HG03442 (cell line): ENCODE data around the gene ATP9B.

Source experiments
- ATAC-seq: cut with Tn5 transposase; IDR thresholded peaks from one replicate; pipeline ENCODE4 v1.9.1; 2021; ENCODE audit warnings: mild to moderate bottlenecking, moderate library complexity; ENCODE audit not compliant: unreplicated experiment

ATP9B gene

GRCh38 chr18:79422022-79422782 is 353.0 kb downstream of the ATP9B start:
- ATAC-seq, result peak; percentile 77

- ATAC-seq, result no peak
Measured at GRCh38 chr18:79422783-79423165, 353.6 kb downstream of the ATP9B start.

DNA sequence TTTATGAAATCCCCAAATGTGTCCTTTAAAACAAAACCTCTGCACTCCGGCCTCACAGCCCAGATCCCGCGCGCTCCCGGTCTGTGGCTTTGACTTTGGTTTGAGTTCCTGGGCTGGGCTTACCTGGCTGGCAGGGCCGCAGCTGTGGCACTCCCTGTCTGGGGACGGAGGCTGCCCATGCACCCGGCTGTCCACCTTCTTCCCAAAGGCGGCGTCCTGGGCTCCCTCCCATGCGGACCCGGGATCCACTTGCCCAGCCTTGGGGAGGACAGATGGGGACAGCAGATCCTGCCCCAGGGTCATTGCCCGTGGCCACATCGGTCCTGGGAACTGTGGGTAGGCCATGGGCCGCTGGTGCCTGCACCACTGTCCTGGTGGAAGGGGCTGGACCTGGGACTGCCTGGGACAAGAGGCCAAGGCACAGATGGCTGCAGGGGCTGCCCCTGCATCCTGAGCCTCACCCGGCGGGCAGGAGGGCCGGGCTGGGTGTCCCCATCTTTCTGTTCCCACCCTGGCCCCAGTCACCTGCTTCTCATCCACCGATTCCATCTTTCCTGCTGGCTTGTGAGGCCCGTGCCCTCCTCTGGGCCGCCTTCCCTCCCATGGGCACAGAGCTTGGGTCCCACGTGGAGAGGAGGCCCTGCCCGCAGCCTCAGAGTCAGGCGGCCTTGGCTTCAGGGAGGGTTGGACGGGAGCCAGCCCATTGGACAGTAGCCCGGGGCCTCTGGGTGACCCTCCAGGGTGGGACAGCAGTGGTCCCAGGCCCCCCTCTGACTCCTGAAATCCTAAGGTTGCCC is 354.2 kb downstream of the ATP9B start:
- no peak for ATAC-seq

DNA sequence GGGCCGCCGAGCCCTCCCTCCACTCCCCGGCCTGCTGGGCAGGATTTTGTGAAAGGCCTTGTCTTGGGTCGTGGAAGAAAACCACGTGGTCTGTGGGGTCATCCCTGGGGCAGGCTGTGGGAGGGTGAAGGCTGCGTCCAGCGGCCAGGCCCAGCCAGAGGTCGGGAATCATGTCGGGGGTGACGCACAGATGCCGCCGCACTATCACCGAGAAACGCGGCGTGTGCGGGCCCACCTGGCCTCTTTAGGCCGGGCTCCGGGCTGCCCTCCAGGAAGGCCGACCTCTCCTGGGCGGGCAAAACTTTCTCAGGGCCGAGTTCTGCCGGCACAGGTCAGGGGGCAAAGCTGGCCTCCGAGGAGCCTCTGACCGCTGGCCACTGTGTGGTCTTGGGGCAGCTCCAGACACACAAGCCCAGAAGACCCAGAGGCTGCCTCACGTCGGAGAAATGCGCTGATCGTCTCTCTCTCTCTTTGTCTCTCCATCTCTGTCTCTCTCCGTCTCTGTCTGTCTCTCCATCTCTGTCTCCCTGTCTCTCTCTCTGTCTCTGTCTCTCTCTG is 354.9 kb downstream of the ATP9B start:
- ATAC-seq, result no peak

DNA sequence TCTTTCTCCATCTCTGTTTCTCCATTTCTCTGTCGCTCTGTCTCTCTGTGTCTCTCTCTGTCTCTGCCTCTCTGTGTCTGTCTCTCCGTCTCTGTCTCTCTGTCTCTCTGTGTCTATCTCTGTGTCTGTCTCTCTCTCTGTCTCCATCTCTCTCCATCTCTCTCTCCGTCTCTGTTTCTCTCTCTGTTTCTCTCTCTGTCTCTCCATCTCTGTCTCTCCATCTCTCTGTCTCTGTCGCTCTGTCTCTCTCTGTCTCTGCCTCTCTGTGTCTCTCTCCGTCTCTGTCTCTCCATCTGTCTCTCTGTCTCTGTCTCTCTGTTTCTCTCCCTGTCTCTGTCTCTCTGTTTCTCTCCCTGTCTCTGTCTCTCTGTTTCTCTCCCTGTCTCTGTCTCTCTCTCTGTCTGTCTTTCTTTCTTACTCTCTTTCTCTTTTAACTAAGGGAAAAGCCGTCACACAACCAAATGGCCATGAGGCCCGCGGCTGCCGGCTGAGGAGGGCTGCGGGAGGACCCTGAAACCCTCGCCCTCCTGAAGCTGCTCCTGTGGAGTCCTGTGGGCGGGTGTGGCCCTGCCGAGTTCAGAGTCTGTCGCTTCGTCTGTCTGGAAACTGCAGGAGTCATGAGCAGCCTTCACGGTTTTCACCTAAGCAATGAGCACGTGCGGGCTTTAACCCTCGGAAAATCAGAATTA is 355.8 kb downstream of the ATP9B start:
- ATAC-seq, result no peak

DNA sequence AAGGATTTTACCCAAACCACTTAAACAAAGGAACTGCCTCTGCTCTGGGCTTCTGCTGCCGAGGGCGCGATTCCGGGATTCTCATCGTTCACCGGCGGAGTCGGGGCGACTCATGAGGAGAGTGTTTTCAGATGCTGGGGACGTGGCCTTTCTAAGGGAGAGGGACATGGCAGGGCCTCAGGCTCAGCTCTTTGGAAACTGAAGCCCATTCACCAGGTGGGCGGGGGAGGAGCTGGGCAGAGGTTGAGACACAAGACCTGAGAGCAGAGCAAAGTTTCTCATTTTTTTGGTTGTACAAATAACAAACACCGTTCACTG is 356.3 kb downstream of the ATP9B start:
- ATAC-seq, result no peak

DNA sequence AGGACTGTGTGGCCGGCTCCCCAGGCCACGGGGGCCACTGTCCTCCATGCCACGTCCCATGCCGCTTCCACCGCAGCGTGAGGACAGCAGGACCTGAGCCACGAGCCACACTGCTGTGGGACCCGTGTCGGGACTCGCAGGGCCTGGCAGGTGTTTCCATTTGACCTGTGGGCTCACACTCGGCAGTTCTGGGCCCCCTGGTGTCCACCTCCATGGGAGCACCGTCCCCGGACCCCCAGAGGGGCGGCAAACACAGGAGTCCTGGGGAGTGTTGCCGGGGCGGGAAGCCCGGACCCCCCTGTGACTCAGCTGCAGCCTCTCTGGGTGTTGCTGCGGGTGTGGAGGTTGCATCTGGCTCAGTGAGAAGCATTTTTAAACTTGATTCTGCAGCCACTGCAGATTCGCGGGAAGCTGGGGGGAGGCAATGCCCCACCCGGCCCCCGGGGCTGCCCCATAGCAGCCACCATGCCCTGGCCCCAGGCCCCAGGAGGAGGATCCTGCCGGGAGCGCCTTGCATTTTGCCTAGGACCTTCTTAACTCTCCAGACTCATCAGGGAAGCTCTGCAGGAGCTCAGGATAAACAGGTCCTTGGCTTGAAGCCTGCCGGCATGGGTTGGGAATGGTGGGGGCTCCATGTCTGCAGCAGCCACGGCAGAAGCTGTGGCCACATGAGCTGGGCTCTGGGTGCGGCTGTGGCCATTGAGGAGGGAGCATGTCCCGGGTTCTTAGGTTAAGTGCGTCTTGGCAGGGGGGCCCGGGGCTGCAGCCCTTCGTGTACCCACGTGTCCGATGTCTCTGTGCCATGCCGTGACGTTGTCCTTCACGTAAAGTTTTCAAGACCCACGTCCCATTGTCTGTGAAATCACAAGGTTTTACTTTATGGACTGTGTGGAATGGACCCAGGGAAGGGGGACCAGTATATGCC is 357.4 kb downstream of the ATP9B start:
- ATAC-seq, result no peak

DNA sequence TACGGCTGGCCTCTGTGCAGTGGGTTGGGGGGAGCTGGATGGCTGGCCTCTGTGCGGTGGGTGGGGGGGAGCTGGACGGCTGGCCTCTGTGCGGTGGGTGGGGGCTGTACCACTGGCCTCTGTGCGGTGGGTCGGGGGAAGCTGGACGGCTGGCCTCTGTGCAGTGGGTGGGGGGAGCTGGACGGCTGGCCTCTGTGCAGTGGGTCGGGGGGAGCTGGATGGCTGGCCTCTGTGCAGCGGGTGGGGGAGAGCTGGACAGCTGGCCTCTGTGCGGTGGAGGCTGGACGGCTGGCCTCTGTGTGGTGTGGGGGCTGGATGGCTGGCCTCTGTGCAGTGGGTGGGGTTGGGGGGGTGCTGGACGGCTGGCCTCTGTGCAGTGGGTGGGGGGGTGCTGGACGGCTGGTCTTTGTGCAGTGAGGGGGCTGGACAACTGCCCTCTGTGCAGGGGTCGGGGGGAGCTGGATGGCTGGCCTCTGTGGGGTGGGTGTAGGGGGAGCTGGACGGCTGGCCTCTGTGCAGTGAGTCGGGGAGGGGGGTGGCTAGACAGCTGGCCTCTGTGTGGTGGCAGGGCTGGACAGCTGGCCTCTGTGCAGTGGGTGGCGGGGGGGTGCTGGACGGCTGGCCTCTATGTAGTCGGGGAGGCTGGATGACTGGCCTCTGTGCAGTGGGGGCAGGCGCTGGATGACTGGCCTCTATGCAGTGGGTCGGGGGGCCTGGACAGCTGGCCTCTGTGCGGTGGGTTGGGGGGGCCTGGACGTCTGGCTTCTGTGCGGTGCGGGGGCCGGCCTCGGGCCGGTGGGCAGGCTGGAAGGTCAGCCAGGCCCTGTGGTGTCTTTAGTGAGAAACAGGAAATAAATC is 358.4 kb downstream of the ATP9B start:
- ATAC-seq, result no peak
